HEK293 (cell line): ENCODE data around the gene CNGB1.

ENCODE experiments used
- CTCF ChIA-PET: fragments of 350-600 bp; formaldehyde crosslinking; extraction: SDS; loops from one replicate; lab custom pipeline; 2021; ENCODE audit warnings: antibody characterized with exemption; lab: Yijun Ruan, JAX
- POLR2A ChIA-PET: fragments of 300-600 bp; formaldehyde crosslinking; extraction: SDS; loops from one replicate; lab custom pipeline; 2020; ENCODE audit warnings: antibody characterized with exemption, inconsistent platforms; lab: Yijun Ruan, JAX
- H3K27ac ChIP-seq: fragments of 200-500 bp; sonication (Bioruptor generic); 2 replicates; pipeline ENCODE4 v1.5.1; 2014; ENCODE audit warnings: low read depth, low read length, control low read depth, inconsistent platforms; ENCODE audit errors: extremely low read depth
- H3K36me3 ChIP-seq, 2 experiments: fragments of 200-500 bp in 1 of 2; sonication (Bioruptor generic) in 1 of 2; 1 replicate in 1 of 2; 2 replicates in 1 of 2; pipeline ENCODE4 v1.5.1; 2014 to 2017; ENCODE audit warnings: inconsistent platforms in 2 of 2, low read length in 2 of 2; ENCODE audit not compliant: control insufficient read depth in 2 of 2, insufficient read depth in 1 of 2
- H3K4me1 ChIP-seq: fragments of 200-500 bp; sonication (Bioruptor generic); 2 replicates; pipeline ENCODE4 v1.5.1; 2014; ENCODE audit warnings: mild to moderate bottlenecking, low read length, inconsistent platforms; ENCODE audit not compliant: control insufficient read depth, insufficient read depth
- H3K4me3 ChIP-seq: 2 replicates; pipeline ENCODE4 v1.5.1; 2011; ENCODE audit warnings: low read depth, mild to moderate bottlenecking, control low read depth, low read length, moderate library complexity
- H3K9me3 ChIP-seq: fragments of 200-500 bp; sonication (Bioruptor generic); 2 replicates; pipeline ENCODE4 v1.5.1; 2014; ENCODE audit warnings: low read depth, low read length, inconsistent platforms; ENCODE audit not compliant: control insufficient read depth, insufficient read depth
- GLIS2 ChIP-seq: fragments of 450-650 bp; formaldehyde crosslinking; IDR thresholded peaks from 2 replicates; pipeline ENCODE4 v1.5.1; 2016; ENCODE audit warnings: missing biosample characterization, missing genetic modification characterization
- MYNN ChIP-seq: fragments of 450-650 bp; formaldehyde crosslinking; IDR thresholded peaks from 2 replicates; pipeline ENCODE4 v1.5.1; 2016; ENCODE audit warnings: missing biosample characterization, missing genetic modification characterization, borderline replicate concordance
- OSR2 ChIP-seq: fragments of 450-650 bp; formaldehyde crosslinking; IDR thresholded peaks from 2 replicates; pipeline ENCODE4 v1.5.1; 2016; ENCODE audit warnings: missing biosample characterization, missing genetic modification characterization
- PATZ1 ChIP-seq: fragments of 450-650 bp; formaldehyde crosslinking; IDR thresholded peaks from 2 replicates; pipeline ENCODE4 v1.5.1; 2016; ENCODE audit warnings: missing biosample characterization, missing genetic modification characterization
- SCRT1 ChIP-seq: fragments of 450-650 bp; formaldehyde crosslinking; IDR thresholded peaks from 2 replicates; pipeline ENCODE4 v1.5.1; 2016; ENCODE audit warnings: missing biosample characterization, missing genetic modification characterization, borderline replicate concordance
- SCRT2 ChIP-seq: fragments of 450-650 bp; formaldehyde crosslinking; IDR thresholded peaks from 2 replicates; pipeline ENCODE4 v1.5.1; 2016; ENCODE audit warnings: missing biosample characterization, missing genetic modification characterization
- SP3 ChIP-seq: fragments of 450-650 bp; formaldehyde crosslinking; IDR thresholded peaks from 2 replicates; pipeline ENCODE4 v1.5.1; 2016; ENCODE audit warnings: missing biosample characterization, missing genetic modification characterization
- SP7 ChIP-seq: fragments of 450-650 bp; formaldehyde crosslinking; IDR thresholded peaks from 2 replicates; pipeline ENCODE4 v1.5.1; 2016; ENCODE audit warnings: missing biosample characterization, missing genetic modification characterization
- WT1 ChIP-seq: fragments of 450-650 bp; formaldehyde crosslinking; IDR thresholded peaks from 2 replicates; pipeline ENCODE4 v1.5.1; 2016; ENCODE audit warnings: missing biosample characterization, missing genetic modification characterization
- ZBTB21 ChIP-seq: fragments of 450-650 bp; formaldehyde crosslinking; IDR thresholded peaks from 2 replicates; pipeline ENCODE4 v1.5.1; 2017; ENCODE audit warnings: missing biosample characterization, missing genetic modification characterization
- ZBTB8A ChIP-seq: fragments of 450-650 bp; formaldehyde crosslinking; IDR thresholded peaks from 2 replicates; pipeline ENCODE4 v1.5.1; 2016; ENCODE audit warnings: missing biosample characterization, missing genetic modification characterization
- ZNF280D ChIP-seq: fragments of 450-650 bp; formaldehyde crosslinking; IDR thresholded peaks from 2 replicates; pipeline ENCODE4 v1.5.1; 2016; ENCODE audit warnings: missing biosample characterization, missing genetic modification characterization
- ZNF366 ChIP-seq: fragments of 450-650 bp; formaldehyde crosslinking; conservative IDR thresholded peaks from 2 replicates; pipeline ENCODE4 v1.5.1; 2016; ENCODE audit warnings: missing biosample characterization, missing genetic modification characterization
- ZNF501 ChIP-seq: fragments of 450-650 bp; formaldehyde crosslinking; IDR thresholded peaks from 2 replicates; pipeline ENCODE4 v1.5.1; 2016; ENCODE audit warnings: missing biosample characterization, missing genetic modification characterization
- ZNF514 ChIP-seq: fragments of 450-650 bp; formaldehyde crosslinking; IDR thresholded peaks from 2 replicates; pipeline ENCODE4 v1.5.1; 2016; ENCODE audit warnings: missing biosample characterization, missing genetic modification characterization
- ZNF580 ChIP-seq: fragments of 450-650 bp; formaldehyde crosslinking; IDR thresholded peaks from 2 replicates; pipeline ENCODE4 v1.5.1; 2016; ENCODE audit warnings: missing biosample characterization, missing genetic modification characterization
- ZNF610 ChIP-seq: fragments of 450-650 bp; formaldehyde crosslinking; IDR thresholded peaks from 2 replicates; pipeline ENCODE4 v1.5.1; 2016; ENCODE audit warnings: missing biosample characterization, missing genetic modification characterization, borderline replicate concordance
- ZNF660 ChIP-seq: fragments of 450-650 bp; IDR thresholded peaks from 2 replicates; pipeline ENCODE4 v1.5.1; 2018; ENCODE audit warnings: missing biosample characterization, mild to moderate bottlenecking, missing genetic modification characterization
- ZSCAN23 ChIP-seq: fragments of 450-650 bp; formaldehyde crosslinking; IDR thresholded peaks from 2 replicates; pipeline ENCODE4 v1.5.1; 2016; ENCODE audit warnings: missing biosample characterization, missing genetic modification characterization

The CNGB1 gene

GRCh38 chr16:57947261-57947660 is 23.7 kb downstream of the CNGB1 start:
- Histone ChIP-seq H3K9me3 (no peaks in the 10 kb centered on the region), H3K36me3 (no peaks in the 10 kb centered on the region), H3K4me1 (no peaks in the 10 kb centered on the region), H3K27ac (no peak overlapping the region), H3K4me3 (no peak overlapping the region)
- ChIA-PET POLR2A (no interaction called here), CTCF (interaction anchor here (0.7 to 0.9 kb wide), 2 partner anchors 13 to 1094 kb away, joined by 3 read pairs; no protein-coding TSS in a partner anchor)
- TF ChIP-seq ZNF580 = 0 out of 2 replicates have a peak, but pooled peaks have one; percentile 33
- TF ChIP-seq SCRT2 (tag by site-specific recombination) = 0 out of 2 replicates have a peak, but pooled peaks have one; percentile 19
- no peak for TF ChIP-seq MYNN (tag by site-specific recombination)

- Histone ChIP-seq H3K4me1 (no peaks in the 10 kb centered on the region), H3K9me3 (no peaks in the 10 kb centered on the region), H3K4me3 (no peak overlapping the region), H3K27ac (no peak overlapping the region), H3K36me3 (no peaks in the 10 kb centered on the region)
- TF ChIP-seq PATZ1 (tag by site-specific recombination) (no peak), MYNN (tag by site-specific recombination) (0 out of 2 replicates have a peak, but pooled peaks have one; percentile 22)
- POLR2A ChIA-PET = no interaction called here
- CTCF ChIA-PET = interaction anchor here (0.5 kb wide), 1 partner anchor 201 kb away, joined by 3 read pairs; no protein-coding TSS in a partner anchor
These were observed 24.6 kb downstream of the CNGB1 start for GRCh38 chr16:57946181-57946801.

GRCh38 chr16:57945740-57946138 is 25.2 kb downstream of the CNGB1 start:
- CTCF ChIA-PET = interaction anchor here (0.5 to 0.7 kb wide), 4 partner anchors 11 to 497 kb away, joined by 3 to 4 read pairs (median 3); no protein-coding TSS in a partner anchor
- Histone ChIP-seq H3K4me3 (no peak overlapping the region), H3K27ac (no peak overlapping the region), H3K4me1 (no peaks in the 10 kb centered on the region), H3K36me3 (no peaks in the 10 kb centered on the region), H3K9me3 (no peaks in the 10 kb centered on the region)
- POLR2A ChIA-PET = no interaction called here
- TF ChIP-seq ZBTB8A (tag by site-specific recombination) (no peak), ZNF366 (tag by site-specific recombination) (no peak), ZNF610 (tag by site-specific recombination) (no peak), ZNF501 (no peak), WT1 (no peak), ZNF280D (tag by site-specific recombination) (no peak), ZBTB21 (tag by site-specific recombination) (no peak), GLIS2 (tag by site-specific recombination) (no peak), SP3 (tag by site-specific recombination) (no peak), ZSCAN23 (tag by site-specific recombination) (no peak), SCRT1 (tag by site-specific recombination) (no peak), ZNF660 (tag by site-specific recombination) (no peak), OSR2 (tag by site-specific recombination) (no peak), SP7 (tag by site-specific recombination) (no peak), ZNF514 (tag by site-specific recombination) (no peak)
